Lower lobe of right lung (tissue), 2 donors: ENCODE results near the gene TMC5. TPM values are rescaled to one million over a fixed set of nuclear protein-coding genes. Genes with fewer than 3 reads are reported as not detected.

ENCODE experiments used
- ATAC-seq, 2 donors: fragments of 200-7000 bp; cut with Tn5 transposase; one replicate each; pipeline ENCODE4 v1.9.1; 2020 to 2022; ENCODE audit warnings: mild to moderate bottlenecking in 2 of 2, moderate library complexity in 2 of 2
- DNase-seq: peaks from one replicate; pipeline ENCODE4 v3.0.0-alpha.2; 2020
- H3K27ac ChIP-seq: fragments of 200-600 bp; one replicate; pipeline ENCODE4 v1.8.0; 2022
- H3K27me3 ChIP-seq: fragments of 200-600 bp; one replicate; pipeline ENCODE4 v1.8.0; 2022; ENCODE audit warnings: low read depth
- H3K36me3 ChIP-seq: fragments of 200-600 bp; one replicate; pipeline ENCODE4 v1.8.0; 2022; ENCODE audit warnings: mild to moderate bottlenecking
- H3K4me1 ChIP-seq: fragments of 200-600 bp; one replicate; pipeline ENCODE4 v1.8.0; 2022
- H3K4me3 ChIP-seq: fragments of 200-600 bp; one replicate; pipeline ENCODE4 v1.8.0; 2022; ENCODE audit warnings: mild to moderate bottlenecking
- H3K9me3 ChIP-seq: fragments of 200-600 bp; one replicate; pipeline ENCODE4 v1.8.0; 2022
- CTCF ChIP-seq: fragments of 200-600 bp; IDR thresholded peaks from one replicate; pipeline ENCODE4 v1.8.0; 2022; ENCODE audit warnings: antibody characterized with exemption, mild to moderate bottlenecking
- intact Hi-C: fragments of 100-400 bp; cut with DNase I; formaldehyde crosslinking; loops from one replicate; pipeline ENCODE4 v1.11.0; 2022
- total RNA-seq: library from RNA; stranded (reverse); fragmentation: NEBNext Ultra II Directional; extraction: Animal tissue kit (Norgen Biotek cat#: 25700); gene quantifications from one replicate; pipeline ENCODE4 v1.2.1, GENCODE V29; 2021
- donor health status: DM: no; HTN: yes; CAD: no; lungs with severe emphysema.

TMC5 gene
- total RNA-seq, 1 donor from 2014 or later: 62.1 TPM

- H3K4me3 ChIP-seq: no peak overlapping the region
- no peak for TF ChIP-seq CTCF
- H3K27me3 ChIP-seq: no peaks in the 10 kb centered on the region
- H3K4me1 ChIP-seq: no peaks in the 10 kb centered on the region
- no peaks in the 10 kb centered on the region for H3K9me3 ChIP-seq
- H3K27ac ChIP-seq: no peak overlapping the region
- peaks cover 72% of the 10 kb centered on the region for H3K36me3 ChIP-seq
- DNase-seq (no peak), ATAC-seq (no peak)
- intact Hi-C loops: no loop called here
Observed at GRCh38 chr16:19548144-19548543, 130.5 kb downstream of the TMC5 start.

Other genes with a start within 250 kb of the TMC5 start
- 11.8 TPM for gene SYT17, start 249.6 kb upstream of the TMC5 start, total RNA-seq
- not detected for gene CLEC19A, start 132.2 kb upstream of the TMC5 start, total RNA-seq
- 81.5 TPM for gene GDE1, start 104.2 kb downstream of the TMC5 start, total RNA-seq
- 23.9 TPM for gene CCP110, start 106.1 kb downstream of the TMC5 start, total RNA-seq
- gene VPS35L, start 137.8 kb downstream of the TMC5 start, total RNA-seq: 45.9 TPM